Measurements from ENCODE around the gene SYTL3. TPM values are rescaled to one million over a fixed set of nuclear protein-coding genes. Genes with fewer than 3 reads are reported as not detected.
A peak's percentile ranks its signal among the peaks of the same experiment; 100 is the strongest.

The SYTL3 gene
- total and polyA plus RNA-seq, 9 of the 15 experiments (the other 6 are each of a cell fraction or from before 2014, with no cell fraction given), result 0.04 to 0.46 (median 0.17) TPM; not detected in 1

DNA sequence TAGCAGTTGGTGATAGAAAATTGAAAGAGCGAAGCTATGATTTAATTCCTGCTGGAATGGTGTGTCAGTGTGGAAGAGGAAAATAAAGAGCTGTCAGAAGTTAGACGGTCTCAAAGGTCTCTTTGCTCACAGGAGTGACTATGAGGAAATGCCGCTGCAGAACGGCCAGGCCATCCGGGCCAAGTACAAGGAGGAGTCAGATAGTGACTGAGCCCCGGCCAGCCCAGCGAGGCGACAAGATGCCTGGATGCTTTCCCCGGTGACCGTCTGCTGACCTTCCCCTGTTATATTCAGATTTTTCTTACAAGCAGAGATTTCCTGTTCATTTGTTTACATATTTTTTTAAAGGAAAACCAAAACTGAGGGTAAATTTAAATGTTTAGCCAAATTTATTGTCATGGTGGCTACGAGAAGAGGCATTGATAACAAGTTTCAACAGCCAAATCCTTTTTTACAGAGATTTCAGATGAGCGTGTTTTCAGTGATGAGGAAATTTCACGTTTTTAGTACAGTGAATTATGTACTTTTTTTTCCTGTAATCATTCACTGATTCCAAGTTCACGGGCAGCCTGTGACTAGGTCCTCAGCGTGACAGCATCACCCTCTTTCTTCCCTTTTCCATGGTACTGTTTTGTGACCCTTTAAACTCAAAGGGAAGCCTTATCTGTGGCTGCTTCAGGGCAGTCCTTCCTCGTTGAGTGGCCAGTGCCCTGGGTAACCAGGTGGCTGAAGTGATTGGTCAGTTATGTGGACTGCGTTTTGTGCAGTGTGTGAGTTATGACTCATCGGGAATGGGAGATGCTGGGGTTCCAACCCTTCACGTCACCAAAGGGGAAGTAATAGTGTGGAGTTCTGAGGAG lies 17.9 kb upstream of the SYTL3 start (continued):
- no peak for TF ChIP-seq PTTG1 (tag; IDR thresholded peaks at IDR 0.05; ENCODE audit: low read depth)
- TF ChIP-seq SMAD2 (IDR thresholded peaks at IDR 0.05; ENCODE audit: low read depth, low read length), result no peak
- no peak for TF ChIP-seq SMARCB1 (IDR thresholded peaks at IDR 0.05; ENCODE audit: insufficient read length, low read depth)
- no peak for TF ChIP-seq ZNF584 (CRISPR knock-in tag; IDR thresholded peaks at IDR 0.05; ENCODE audit: low read depth)
- no peak for TF ChIP-seq TCFL5 (CRISPR knock-in tag; conservative IDR thresholded peaks at IDR 0.05)
- peak; percentile 63; the same call in 1 of the 2 replicates for TF ChIP-seq MTA1 (IDR thresholded peaks at IDR 0.05; ENCODE audit: borderline replicate concordance)
- no peak for TF ChIP-seq SNIP1 (IDR thresholded peaks at IDR 0.05; ENCODE audit: low read depth)
- TF ChIP-seq ARID1B (IDR thresholded peaks at IDR 0.05), result peak; percentile 86
- no peak for TF ChIP-seq COPS2 (conservative IDR thresholded peaks at IDR 0.05)
- no peak for TF ChIP-seq ZBED1 (IDR thresholded peaks at IDR 0.05)
- no peak for TF ChIP-seq NR2F6 (CRISPR knock-in tag; IDR thresholded peaks at IDR 0.05)
- no peak for TF ChIP-seq NCOA1 (IDR thresholded peaks at IDR 0.05; ENCODE audit: low read depth)
- TF ChIP-seq TCF7 (IDR thresholded peaks at IDR 0.05; ENCODE audit: borderline replicate concordance), result no peak
- no peak for TF ChIP-seq CHD1 (IDR thresholded peaks at IDR 0.05; ENCODE audit: low read length)
- TF ChIP-seq ZNF583 (CRISPR knock-in tag; IDR thresholded peaks at IDR 0.05), result no peak
- peak; percentile 86 for TF ChIP-seq SMARCA4 (IDR thresholded peaks at IDR 0.05)
- TF ChIP-seq RBM14 (IDR thresholded peaks at IDR 0.05; ENCODE audit: borderline replicate concordance, insufficient read depth, low read depth, low read length), result no peak
- no peak for TF ChIP-seq PTBP1 (IDR thresholded peaks at IDR 0.05; ENCODE audit: low read depth, low read length)
- TF ChIP-seq, protein P1, sequence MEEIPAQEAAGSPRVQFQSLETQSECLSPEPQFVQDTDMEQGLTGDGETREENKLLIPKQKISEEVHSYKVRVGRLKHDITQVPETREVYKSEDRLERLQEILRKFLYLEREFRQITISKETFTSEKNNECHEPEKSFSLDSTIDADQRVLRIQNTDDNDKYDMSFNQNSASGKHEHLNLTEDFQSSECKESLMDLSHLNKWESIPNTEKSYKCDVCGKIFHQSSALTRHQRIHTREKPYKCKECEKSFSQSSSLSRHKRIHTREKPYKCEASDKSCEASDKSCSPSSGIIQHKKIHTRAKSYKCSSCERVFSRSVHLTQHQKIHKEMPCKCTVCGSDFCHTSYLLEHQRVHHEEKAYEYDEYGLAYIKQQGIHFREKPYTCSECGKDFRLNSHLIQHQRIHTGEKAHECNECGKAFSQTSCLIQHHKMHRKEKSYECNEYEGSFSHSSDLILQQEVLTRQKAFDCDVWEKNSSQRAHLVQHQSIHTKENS (CRISPR knock-in tag; IDR thresholded peaks at IDR 0.05), result no peak
- TF ChIP-seq GATA2 (CRISPR knock-in tag; IDR thresholded peaks at IDR 0.05), result peak; percentile 87
- TF ChIP-seq CREM (IDR thresholded peaks at IDR 0.05; ENCODE audit: low read depth), result peak; percentile 93
- no peak for TF ChIP-seq STAG1 (CRISPR knock-in tag; IDR thresholded peaks at IDR 0.05; ENCODE audit: borderline replicate concordance)
- no peak for TF ChIP-seq ARID2 (IDR thresholded peaks at IDR 0.05)
- no peak for TF ChIP-seq NONO (IDR thresholded peaks at IDR 0.05; ENCODE audit: low read depth in 2 of 2, low read length in 1 of 2)
- TF ChIP-seq L3MBTL2 (IDR thresholded peaks at IDR 0.05), result peak; percentile 40; the same call in 1 of the 2 replicates
- TF ChIP-seq ZNF232 (CRISPR knock-in tag; IDR thresholded peaks at IDR 0.05), result no peak
- no peak for TF ChIP-seq ZNF175 (CRISPR knock-in tag; IDR thresholded peaks at IDR 0.05; ENCODE audit: low read depth)
- no peak for TF ChIP-seq RBM25 (IDR thresholded peaks at IDR 0.05; ENCODE audit: low read depth, low read length, severe bottlenecking)
- 0 out of 2 replicates have a peak, but pooled peaks have one; percentile 14 for TF ChIP-seq EP400 (IDR thresholded peaks at IDR 0.05)

All from K562 (cell line).